GM23338 (cell line): ENCODE measurements around the gene PECR. TPM values are rescaled to one million over a fixed set of nuclear protein-coding genes. Genes with fewer than 3 reads are reported as not detected.

ENCODE experiments used
- ATAC-seq: fragments of 200-7000 bp; cut with Tn5 transposase; 3 replicates; pipeline ENCODE4 v1.9.1; 2020
- DNase-seq: peaks from one replicate; pipeline ENCODE4 v3.0.0-alpha.2; 2015; ENCODE audit warnings: low spot score
- H2AFZ ChIP-seq: fragments of 200-600 bp; sonication (generic); 2 replicates; pipeline ENCODE4 v1.8.0; 2016; ENCODE audit warnings: antibody characterized with exemption, mild to moderate bottlenecking, moderate library complexity
- H3F3A ChIP-seq: fragments of 200-600 bp; sonication (generic); replicated peaks from 2 replicates; pipeline ENCODE4 v1.8.0; 2017; ENCODE audit warnings: antibody characterized with exemption, mixed run types, low read depth
- H3K27ac ChIP-seq: fragments of 200-600 bp; sonication (generic); 2 replicates; pipeline ENCODE4 v1.6.1; 2016; ENCODE audit warnings: low read depth
- H3K27me3 ChIP-seq: fragments of 200-600 bp; sonication (generic); 2 replicates; pipeline ENCODE4 v1.8.0; 2016; ENCODE audit warnings: mild to moderate bottlenecking, mixed run types, moderate library complexity; ENCODE audit not compliant: insufficient read depth
- H3K36me3 ChIP-seq: fragments of 200-600 bp; sonication (generic); 2 replicates; pipeline ENCODE4 v1.8.0; 2016; ENCODE audit warnings: mild to moderate bottlenecking; ENCODE audit not compliant: insufficient read depth
- H3K4me1 ChIP-seq: fragments of 200-600 bp; sonication (generic); 2 replicates; pipeline ENCODE4 v1.8.0; 2016; ENCODE audit warnings: mild to moderate bottlenecking, moderate library complexity; ENCODE audit not compliant: insufficient read depth
- H3K4me2 ChIP-seq: fragments of 200-600 bp; sonication (generic); 2 replicates; pipeline ENCODE4 v1.7.1; 2017; ENCODE audit warnings: mixed run types
- H3K4me3 ChIP-seq: fragments of 200-600 bp; sonication (generic); 2 replicates; pipeline ENCODE4 v1.6.1; 2016; ENCODE audit warnings: mixed run types
- H3K79me2 ChIP-seq: fragments of 200-600 bp; sonication (generic); replicated peaks from 2 replicates; pipeline ENCODE4 v1.8.0; 2017; ENCODE audit warnings: mild to moderate bottlenecking; ENCODE audit not compliant: insufficient read depth
- H3K9me2 ChIP-seq: fragments of 200-600 bp; sonication (generic); 2 replicates; pipeline ENCODE4 v1.8.0; 2017; ENCODE audit not compliant: insufficient read depth
- H4K20me1 ChIP-seq: fragments of 200-600 bp; sonication (generic); replicated peaks from 2 replicates; pipeline ENCODE4 v1.8.0; 2017; ENCODE audit warnings: mild to moderate bottlenecking; ENCODE audit not compliant: insufficient read depth
- H3K27ac Mint-ChIP-seq: 2 replicates; pipeline ENCODE4 v1.8.0; 2020; ENCODE audit warnings: inconsistent platforms, mild to moderate bottlenecking, moderate library complexity, mixed read lengths
- H3K27me3 Mint-ChIP-seq: 3 replicates; pipeline ENCODE4 v1.8.0; 2022; ENCODE audit warnings: low read depth, mild to moderate bottlenecking, moderate library complexity, mixed read lengths, inconsistent platforms; ENCODE audit not compliant: insufficient read depth, poor library complexity
- H3K36me3 Mint-ChIP-seq: 3 replicates; pipeline ENCODE4 v1.8.0; 2021; ENCODE audit warnings: low read depth, mild to moderate bottlenecking, inconsistent platforms, moderate library complexity, mixed read lengths
- H3K4me1 Mint-ChIP-seq: 3 replicates; pipeline ENCODE4 v1.8.0; 2020; ENCODE audit warnings: mild to moderate bottlenecking, inconsistent platforms, mixed read lengths
- H3K4me3 Mint-ChIP-seq: 3 replicates; pipeline ENCODE4 v1.8.0; 2021; ENCODE audit warnings: moderate library complexity, mild to moderate bottlenecking, inconsistent platforms, mixed read lengths
- H3K9me3 Mint-ChIP-seq: 3 replicates; pipeline ENCODE4 v1.8.0; 2020; ENCODE audit warnings: moderate library complexity, mild to moderate bottlenecking, inconsistent platforms, mixed read lengths
- CREB1 ChIP-seq: fragments of 250-450 bp; sonication (Bioruptor Pico); IDR thresholded peaks from 2 replicates; pipeline ENCODE4 v1.5.0; 2020; ENCODE audit warnings: low read depth, mild to moderate bottlenecking, moderate library complexity
- EZH2 ChIP-seq: fragments of 200-600 bp; sonication (generic); IDR thresholded peaks from one replicate; pipeline ENCODE4 v1.8.0; 2017; ENCODE audit warnings: antibody characterized with exemption, mild to moderate bottlenecking, low read depth; ENCODE audit not compliant: unreplicated experiment
- EZH2phosphoT487 ChIP-seq: fragments of 200-600 bp; sonication (generic); IDR thresholded peaks from one replicate; pipeline ENCODE4 v1.8.1; 2018; ENCODE audit warnings: antibody characterized with exemption; ENCODE audit not compliant: unreplicated experiment
- JUNB ChIP-seq: IDR thresholded peaks from one replicate; pipeline ENCODE4 v1.6.1; 2016; ENCODE audit warnings: antibody characterized with exemption; ENCODE audit not compliant: unreplicated experiment
- NANOG ChIP-seq: IDR thresholded peaks from 2 replicates; pipeline ENCODE4 v1.6.1; 2016; ENCODE audit warnings: antibody characterized with exemption, borderline replicate concordance
- POLR2AphosphoS5 ChIP-seq: IDR thresholded peaks from 2 replicates; pipeline ENCODE4 v1.6.1; 2016; ENCODE audit warnings: antibody characterized with exemption, low read depth
- ZNF114 ChIP-seq: fragments of 250-450 bp; sonication (Bioruptor Pico); IDR thresholded peaks from 2 replicates; pipeline ENCODE4 v1.5.0; 2020; ENCODE audit warnings: mild to moderate bottlenecking, moderate library complexity
- ZNF331 ChIP-seq: fragments of 250-450 bp; sonication (Bioruptor Pico); IDR thresholded peaks from 2 replicates; pipeline ENCODE4 v1.5.0; 2020; ENCODE audit warnings: low read depth, mild to moderate bottlenecking, moderate library complexity
- polyA plus RNA-seq: library from polyadenylated mRNA; unstranded; fragments of >200 nt; fragmentation: Nextera tagmentation; extraction: Ambion mirVana; gene quantifications from 2 replicates; pipeline ENCODE4 v1.2.1, GENCODE V29; 2016
- total RNA-seq: library from RNA; depleted of rRNA; stranded (reverse); fragments of >200 nt; shearing (Covaris generic); gene quantifications from 2 replicates; pipeline ENCODE4 v1.2.3, GENCODE V29; 2014
- TF ChIP-seq, protein P1 (sequence below), 2 experiments: fragments of 200-600 bp in 1 of 2; sonication (generic) in 1 of 2; conservative IDR thresholded peaks; 2 replicates each; pipeline versions ENCODE4 v1.5.1 to v1.6.1; 2016 to 2017; ENCODE audit warnings: antibody characterized with exemption in 2 of 2, low read depth in 2 of 2, mild to moderate bottlenecking in 2 of 2, moderate library complexity in 1 of 2
- TF ChIP-seq, protein P2 (sequence below): fragments of 250-450 bp; sonication (Bioruptor Pico); IDR thresholded peaks from 2 replicates; pipeline ENCODE4 v1.5.0; 2020; ENCODE audit warnings: mild to moderate bottlenecking, moderate library complexity

The PECR gene
- total and polyA plus RNA-seq, 2 experiments from 2014 or later, result 12.1 to 15.5 TPM

DNA sequence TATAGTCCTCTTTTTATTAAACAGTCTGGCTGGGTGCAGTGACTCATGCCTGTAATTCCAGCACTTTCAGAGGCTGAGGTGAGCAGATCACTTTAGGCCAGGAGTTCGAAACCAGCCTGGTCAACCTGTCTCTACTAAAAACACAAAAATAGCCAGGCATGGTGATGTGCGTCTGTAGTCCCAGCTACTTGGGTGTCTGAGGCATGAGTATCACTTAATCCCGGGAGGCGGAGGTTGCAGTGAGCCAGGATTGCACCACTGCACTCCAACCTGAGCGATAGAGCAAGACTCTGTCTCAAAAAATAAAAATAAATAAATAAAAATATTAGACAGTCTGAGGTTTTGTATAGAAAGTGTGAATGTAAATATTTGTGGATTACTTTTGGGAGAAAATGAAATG lies 45.3 kb upstream of the PECR start:
- H3K4me3 Mint-ChIP-seq, result no peak overlapping the region
- H3K36me3 Mint-ChIP-seq, result peaks cover 90% of the 10 kb centered on the region
- H3K9me3 Mint-ChIP-seq, result no peaks in the 10 kb centered on the region
- Histone ChIP-seq H3K27ac (peak overlapping the region; percentile 5; the same call in 1 of the 2 replicates), H2AFZ (no peak overlapping the region), H3K4me1 (no peaks in the 10 kb centered on the region), H3K4me2 (no peak overlapping the region), H3K27me3 (no peaks in the 10 kb centered on the region), H3K9me2 (no peaks in the 10 kb centered on the region), H3K79me2 (peaks cover 90% of the 10 kb centered on the region), H3K4me3 (no peak overlapping the region), H3K36me3 (peaks cover 97% of the 10 kb centered on the region), H4K20me1 (peaks cover 41% of the 10 kb centered on the region), H3F3A (peaks cover under 1% of the 10 kb centered on the region; the same call in 1 of the 2 replicates)
- no peak for TF ChIP-seq POLR2AphosphoS5
- no peak for TF ChIP-seq CREB1 (CRISPR knock-in tag)
- no peak for TF ChIP-seq ZNF331 (CRISPR knock-in tag)
- TF ChIP-seq NANOG, result no peak
- no peak for TF ChIP-seq EZH2
- TF ChIP-seq EZH2phosphoT487, result no peak
- TF ChIP-seq ZNF114 (CRISPR knock-in tag), result no peak
- no peak for TF ChIP-seq JUNB
- H3K4me1 Mint-ChIP-seq, result no peaks in the 10 kb centered on the region
- H3K27me3 Mint-ChIP-seq, result peaks cover 6% of the 10 kb centered on the region
- no peak for DNase-seq
- no peak for ATAC-seq
- H3K27ac Mint-ChIP-seq, result no peak overlapping the region

DNA sequence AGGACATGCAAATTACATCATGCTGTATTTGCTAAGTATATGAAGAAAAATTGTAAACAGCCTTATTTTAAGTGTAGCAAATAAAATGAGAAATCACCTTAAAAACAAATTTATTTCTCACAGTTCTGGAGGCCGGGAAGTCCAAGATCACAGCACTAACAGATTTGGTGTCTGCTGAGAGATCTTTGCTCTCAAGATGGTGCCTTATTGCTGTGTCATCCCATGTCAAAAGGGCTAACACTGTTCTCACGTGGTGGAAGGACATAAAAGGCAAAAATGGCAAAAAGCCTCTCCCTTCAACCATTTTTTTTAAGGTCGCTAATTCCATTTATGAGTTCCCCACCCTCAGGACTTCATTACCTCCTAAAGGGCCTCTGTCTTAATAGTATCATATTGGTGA lies 39.6 kb upstream of the PECR start:
- no peak for TF ChIP-seq CREB1 (CRISPR knock-in tag)
- TF ChIP-seq, protein P1, sequence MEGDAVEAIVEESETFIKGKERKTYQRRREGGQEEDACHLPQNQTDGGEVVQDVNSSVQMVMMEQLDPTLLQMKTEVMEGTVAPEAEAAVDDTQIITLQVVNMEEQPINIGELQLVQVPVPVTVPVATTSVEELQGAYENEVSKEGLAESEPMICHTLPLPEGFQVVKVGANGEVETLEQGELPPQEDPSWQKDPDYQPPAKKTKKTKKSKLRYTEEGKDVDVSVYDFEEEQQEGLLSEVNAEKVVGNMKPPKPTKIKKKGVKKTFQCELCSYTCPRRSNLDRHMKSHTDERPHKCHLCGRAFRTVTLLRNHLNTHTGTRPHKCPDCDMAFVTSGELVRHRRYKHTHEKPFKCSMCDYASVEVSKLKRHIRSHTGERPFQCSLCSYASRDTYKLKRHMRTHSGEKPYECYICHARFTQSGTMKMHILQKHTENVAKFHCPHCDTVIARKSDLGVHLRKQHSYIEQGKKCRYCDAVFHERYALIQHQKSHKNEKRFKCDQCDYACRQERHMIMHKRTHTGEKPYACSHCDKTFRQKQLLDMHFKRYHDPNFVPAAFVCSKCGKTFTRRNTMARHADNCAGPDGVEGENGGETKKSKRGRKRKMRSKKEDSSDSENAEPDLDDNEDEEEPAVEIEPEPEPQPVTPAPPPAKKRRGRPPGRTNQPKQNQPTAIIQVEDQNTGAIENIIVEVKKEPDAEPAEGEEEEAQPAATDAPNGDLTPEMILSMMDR (conservative IDR thresholded peaks at IDR 0.05; ENCODE audit: low read depth in 2 of 2), result no peak
- H3K4me2 ChIP-seq, result no peak overlapping the region
- no peaks in the 10 kb centered on the region for H3K9me3 Mint-ChIP-seq
- peaks cover 100% of the 10 kb centered on the region for H3K36me3 ChIP-seq
- peaks cover 3% of the 10 kb centered on the region for H3K27me3 Mint-ChIP-seq
- peaks cover 99% of the 10 kb centered on the region for H3K36me3 Mint-ChIP-seq
- H3K9me2 ChIP-seq, result no peaks in the 10 kb centered on the region
- peaks cover 23% of the 10 kb centered on the region for H4K20me1 ChIP-seq
- no peaks in the 10 kb centered on the region for H3K4me1 ChIP-seq
- peak overlapping the region; percentile 40 for H3K27ac ChIP-seq
- H3K79me2 ChIP-seq, result peaks cover 96% of the 10 kb centered on the region
- H3K4me1 Mint-ChIP-seq, result peaks cover 3% of the 10 kb centered on the region; the same call in 2 of the 3 replicates
- H3F3A ChIP-seq, result peaks cover 8% of the 10 kb centered on the region; the same call in 1 of the 2 replicates
- ATAC-seq (no peak), DNase-seq (no peak)
- H3K27me3 ChIP-seq, result no peaks in the 10 kb centered on the region
- no peak overlapping the region for H2AFZ ChIP-seq
- no peak overlapping the region for H3K4me3 ChIP-seq
- no peak overlapping the region for H3K4me3 Mint-ChIP-seq
- peak overlapping the region; percentile 83 for H3K27ac Mint-ChIP-seq

GRCh38 chr2:216119986-216120385 lies 38.4 kb upstream of the PECR start:
- no peak for DNase-seq
- peaks cover 96% of the 10 kb centered on the region for H3K79me2 ChIP-seq
- no peak overlapping the region for H3K4me2 ChIP-seq
- H2AFZ ChIP-seq, result no peak overlapping the region
- H3K36me3 ChIP-seq, result peaks cover 98% of the 10 kb centered on the region
- no peak overlapping the region for H3K27ac Mint-ChIP-seq
- peaks cover 8% of the 10 kb centered on the region; the same call in 1 of the 2 replicates for H3F3A ChIP-seq
- ATAC-seq, result no peak
- no peak overlapping the region for H3K4me3 ChIP-seq
- no peaks in the 10 kb centered on the region for H3K9me2 ChIP-seq
- H3K4me1 ChIP-seq, result peaks cover 7% of the 10 kb centered on the region
- H3K27me3 Mint-ChIP-seq, result peaks cover 7% of the 10 kb centered on the region
- H3K9me3 Mint-ChIP-seq, result no peaks in the 10 kb centered on the region
- no peaks in the 10 kb centered on the region for H3K27me3 ChIP-seq
- H3K4me3 Mint-ChIP-seq, result no peak overlapping the region
- H3K4me1 Mint-ChIP-seq, result peaks cover 11% of the 10 kb centered on the region; the same call in 2 of the 3 replicates
- peaks cover 23% of the 10 kb centered on the region for H4K20me1 ChIP-seq
- peaks cover 99% of the 10 kb centered on the region for H3K36me3 Mint-ChIP-seq
- no peak overlapping the region for H3K27ac ChIP-seq
- no peak for TF ChIP-seq JUNB
- TF ChIP-seq, protein P2, sequence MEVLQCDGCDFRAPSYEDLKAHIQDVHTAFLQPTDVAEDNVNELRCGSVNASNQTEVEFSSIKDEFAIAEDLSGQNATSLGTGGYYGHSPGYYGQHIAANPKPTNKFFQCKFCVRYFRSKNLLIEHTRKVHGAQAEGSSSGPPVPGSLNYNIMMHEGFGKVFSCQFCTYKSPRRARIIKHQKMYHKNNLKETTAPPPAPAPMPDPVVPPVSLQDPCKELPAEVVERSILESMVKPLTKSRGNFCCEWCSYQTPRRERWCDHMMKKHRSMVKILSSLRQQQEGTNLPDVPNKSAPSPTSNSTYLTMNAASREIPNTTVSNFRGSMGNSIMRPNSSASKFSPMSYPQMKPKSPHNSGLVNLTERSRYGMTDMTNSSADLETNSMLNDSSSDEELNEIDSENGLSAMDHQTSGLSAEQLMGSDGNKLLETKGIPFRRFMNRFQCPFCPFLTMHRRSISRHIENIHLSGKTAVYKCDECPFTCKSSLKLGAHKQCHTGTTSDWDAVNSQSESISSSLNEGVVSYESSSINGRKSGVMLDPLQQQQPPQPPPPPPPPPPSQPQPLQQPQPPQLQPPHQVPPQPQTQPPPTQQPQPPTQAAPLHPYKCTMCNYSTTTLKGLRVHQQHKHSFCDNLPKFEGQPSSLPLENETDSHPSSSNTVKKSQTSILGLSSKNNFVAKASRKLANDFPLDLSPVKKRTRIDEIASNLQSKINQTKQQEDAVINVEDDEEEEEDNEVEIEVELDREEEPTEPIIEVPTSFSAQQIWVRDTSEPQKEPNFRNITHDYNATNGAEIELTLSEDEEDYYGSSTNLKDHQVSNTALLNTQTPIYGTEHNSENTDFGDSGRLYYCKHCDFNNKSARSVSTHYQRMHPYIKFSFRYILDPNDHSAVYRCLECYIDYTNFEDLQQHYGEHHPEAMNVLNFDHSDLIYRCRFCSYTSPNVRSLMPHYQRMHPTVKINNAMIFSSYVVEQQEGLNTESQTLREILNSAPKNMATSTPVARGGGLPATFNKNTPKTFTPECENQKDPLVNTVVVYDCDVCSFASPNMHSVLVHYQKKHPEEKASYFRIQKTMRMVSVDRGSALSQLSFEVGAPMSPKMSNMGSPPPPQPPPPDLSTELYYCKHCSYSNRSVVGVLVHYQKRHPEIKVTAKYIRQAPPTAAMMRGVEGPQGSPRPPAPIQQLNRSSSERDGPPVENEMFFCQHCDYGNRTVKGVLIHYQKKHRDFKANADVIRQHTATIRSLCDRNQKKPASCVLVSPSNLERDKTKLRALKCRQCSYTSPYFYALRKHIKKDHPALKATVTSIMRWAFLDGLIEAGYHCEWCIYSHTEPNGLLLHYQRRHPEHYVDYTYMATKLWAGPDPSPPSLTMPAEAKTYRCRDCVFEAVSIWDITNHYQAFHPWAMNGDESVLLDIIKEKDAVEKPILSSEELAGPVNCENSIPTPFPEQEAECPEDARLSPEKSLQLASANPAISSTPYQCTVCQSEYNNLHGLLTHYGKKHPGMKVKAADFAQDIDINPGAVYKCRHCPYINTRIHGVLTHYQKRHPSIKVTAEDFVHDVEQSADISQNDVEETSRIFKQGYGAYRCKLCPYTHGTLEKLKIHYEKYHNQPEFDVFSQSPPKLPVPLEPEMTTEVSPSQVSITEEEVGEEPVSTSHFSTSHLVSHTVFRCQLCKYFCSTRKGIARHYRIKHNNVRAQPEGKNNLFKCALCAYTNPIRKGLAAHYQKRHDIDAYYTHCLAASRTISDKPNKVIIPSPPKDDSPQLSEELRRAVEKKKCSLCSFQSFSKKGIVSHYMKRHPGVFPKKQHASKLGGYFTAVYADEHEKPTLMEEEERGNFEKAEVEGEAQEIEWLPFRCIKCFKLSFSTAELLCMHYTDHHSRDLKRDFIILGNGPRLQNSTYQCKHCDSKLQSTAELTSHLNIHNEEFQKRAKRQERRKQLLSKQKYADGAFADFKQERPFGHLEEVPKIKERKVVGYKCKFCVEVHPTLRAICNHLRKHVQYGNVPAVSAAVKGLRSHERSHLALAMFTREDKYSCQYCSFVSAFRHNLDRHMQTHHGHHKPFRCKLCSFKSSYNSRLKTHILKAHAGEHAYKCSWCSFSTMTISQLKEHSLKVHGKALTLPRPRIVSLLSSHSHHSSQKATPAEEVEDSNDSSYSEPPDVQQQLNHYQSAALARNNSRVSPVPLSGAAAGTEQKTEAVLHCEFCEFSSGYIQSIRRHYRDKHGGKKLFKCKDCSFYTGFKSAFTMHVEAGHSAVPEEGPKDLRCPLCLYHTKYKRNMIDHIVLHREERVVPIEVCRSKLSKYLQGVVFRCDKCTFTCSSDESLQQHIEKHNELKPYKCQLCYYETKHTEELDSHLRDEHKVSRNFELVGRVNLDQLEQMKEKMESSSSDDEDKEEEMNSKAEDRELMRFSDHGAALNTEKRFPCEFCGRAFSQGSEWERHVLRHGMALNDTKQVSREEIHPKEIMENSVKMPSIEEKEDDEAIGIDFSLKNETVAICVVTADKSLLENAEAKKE (CRISPR knock-in tag), result no peak
